Karpas-422 (cell line): ENCODE measurements around the gene PERP. TPM values are rescaled to one million over a fixed set of nuclear protein-coding genes. Genes with fewer than 3 reads are reported as not detected.

ENCODE experiments used
- DNase-seq: peaks from one replicate; pipeline ENCODE4 v3.0.0-alpha.2; 2015
- H2AFZ ChIP-seq: fragments of 200-600 bp; sonication (generic); 2 replicates; pipeline ENCODE4 v1.6.1; 2014; ENCODE audit warnings: antibody characterized with exemption, low read length, mixed read lengths
- H3K27ac ChIP-seq: fragments of 200-600 bp; sonication (generic); 2 replicates; pipeline ENCODE4 v1.5.1; 2014; ENCODE audit warnings: mild to moderate bottlenecking, low read length, moderate library complexity
- H3K27me3 ChIP-seq: fragments of 200-600 bp; sonication (generic); 2 replicates; pipeline ENCODE4 v1.6.1; 2014; ENCODE audit warnings: low read length, mixed read lengths
- H3K36me3 ChIP-seq: fragments of 200-600 bp; sonication (generic); 2 replicates; pipeline ENCODE4 v1.6.1; 2014; ENCODE audit warnings: low read length, mixed read lengths; ENCODE audit not compliant: insufficient read depth
- H3K4me1 ChIP-seq: fragments of 200-600 bp; sonication (generic); 2 replicates; pipeline ENCODE4 v1.6.1; 2014; ENCODE audit warnings: mild to moderate bottlenecking, low read length, mixed read lengths
- H3K4me2 ChIP-seq: fragments of 200-600 bp; sonication (generic); 2 replicates; pipeline ENCODE4 v1.6.1; 2014; ENCODE audit warnings: low read length, low read depth, mild to moderate bottlenecking; ENCODE audit not compliant: poor library complexity, severe bottlenecking
- H3K4me3 ChIP-seq: fragments of 200-600 bp; sonication (generic); 2 replicates; pipeline ENCODE4 v1.5.1; 2014; ENCODE audit warnings: mild to moderate bottlenecking, antibody characterized with exemption, low read length, mixed read lengths
- H3K79me2 ChIP-seq: fragments of 200-600 bp; sonication (generic); 2 replicates; pipeline ENCODE4 v1.6.1; 2014; ENCODE audit warnings: mild to moderate bottlenecking, low read length, mixed read lengths
- H3K9ac ChIP-seq: fragments of 200-600 bp; sonication (generic); 2 replicates; pipeline ENCODE4 v1.6.0; 2014; ENCODE audit warnings: low read length
- H3K9me2 ChIP-seq: fragments of 200-600 bp; sonication (generic), shearing (Covaris generic); replicated peaks from 2 replicates; pipeline ENCODE4 v1.6.0; 2014; ENCODE audit warnings: mild to moderate bottlenecking, low read length, moderate library complexity; ENCODE audit not compliant: insufficient read depth
- H3K9me3 ChIP-seq: fragments of 300-700, 200-600 bp; sonication (generic); 2 replicates; pipeline ENCODE4 v1.6.1; 2014; ENCODE audit warnings: low read length, mixed read lengths
- H4K20me1 ChIP-seq: fragments of 200-600 bp; sonication (generic); 2 replicates; pipeline ENCODE4 v1.6.1; 2014; ENCODE audit warnings: mild to moderate bottlenecking, antibody characterized with exemption, low read length, low read depth; ENCODE audit not compliant: insufficient read depth
- total RNA-seq: library from RNA; depleted of rRNA; stranded (reverse); fragments of >200 nt; shearing (Covaris generic); gene quantifications from 2 replicates; pipeline ENCODE4 v1.2.3, GENCODE V29; 2014; ENCODE audit warnings: low replicate concordance; rRNA removed

PERP gene
- total RNA-seq, 1 experiment from 2014 or later = not detected

DNA sequence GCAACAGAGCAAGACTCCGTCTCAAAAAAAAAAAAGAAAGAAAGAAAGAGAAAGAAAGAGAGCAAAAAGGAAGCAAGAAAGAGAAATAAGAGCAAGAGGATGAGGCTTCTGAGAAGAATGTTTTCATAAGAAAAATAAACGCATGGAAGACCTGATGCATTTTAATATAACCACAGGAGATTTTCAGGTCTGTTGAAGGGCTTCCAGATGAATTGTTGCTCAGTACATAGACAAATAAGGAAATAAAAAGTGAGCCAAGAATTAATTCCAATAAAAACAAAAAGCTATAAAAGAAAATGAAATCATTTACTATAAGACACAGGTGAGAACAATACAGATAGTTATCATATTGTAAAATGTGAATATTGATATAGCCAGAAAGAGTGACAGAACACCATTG, 43.5 kb downstream of the PERP start:
- H3K4me2 ChIP-seq = no peak overlapping the region
- H3K4me1 ChIP-seq = no peaks in the 10 kb centered on the region
- H3K9me2 ChIP-seq = no peaks in the 10 kb centered on the region
- H3K9me3 ChIP-seq = no peaks in the 10 kb centered on the region
- no peaks in the 10 kb centered on the region for H3K36me3 ChIP-seq
- H3K79me2 ChIP-seq = no peaks in the 10 kb centered on the region
- DNase-seq = no peak
- no peaks in the 10 kb centered on the region for H4K20me1 ChIP-seq
- no peak overlapping the region for H2AFZ ChIP-seq
- H3K27me3 ChIP-seq = no peaks in the 10 kb centered on the region
- H3K9ac ChIP-seq = no peak overlapping the region
- no peak overlapping the region for H3K27ac ChIP-seq
- H3K4me3 ChIP-seq = no peak overlapping the region

DNA sequence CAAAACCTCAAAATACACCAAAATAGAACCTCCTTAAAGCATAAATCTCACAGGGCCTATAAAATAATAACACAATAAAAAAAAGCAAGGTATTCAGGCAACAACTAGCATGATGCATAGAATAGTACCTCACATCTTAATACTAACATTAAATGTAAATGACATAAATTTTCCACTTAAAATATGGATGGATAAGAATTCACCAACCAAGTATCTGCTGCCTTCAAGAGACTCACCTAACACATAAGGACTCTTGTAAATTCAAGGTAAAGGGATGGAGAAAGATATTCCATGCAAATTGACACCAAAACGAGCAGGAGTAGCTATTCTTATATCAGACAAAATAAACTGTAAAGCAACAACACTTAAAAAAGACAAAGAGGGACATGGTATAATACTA, 52.2 kb downstream of the PERP start:
- Histone ChIP-seq H3K9me2 (no peaks in the 10 kb centered on the region), H3K9me3 (no peaks in the 10 kb centered on the region), H3K27ac (no peak overlapping the region), H3K9ac (no peak overlapping the region), H4K20me1 (no peaks in the 10 kb centered on the region), H3K36me3 (no peaks in the 10 kb centered on the region), H3K4me2 (no peak overlapping the region), H3K4me3 (no peak overlapping the region), H3K27me3 (no peaks in the 10 kb centered on the region), H2AFZ (no peak overlapping the region), H3K79me2 (no peaks in the 10 kb centered on the region), H3K4me1 (no peaks in the 10 kb centered on the region)
- DNase-seq = no peak

DNA sequence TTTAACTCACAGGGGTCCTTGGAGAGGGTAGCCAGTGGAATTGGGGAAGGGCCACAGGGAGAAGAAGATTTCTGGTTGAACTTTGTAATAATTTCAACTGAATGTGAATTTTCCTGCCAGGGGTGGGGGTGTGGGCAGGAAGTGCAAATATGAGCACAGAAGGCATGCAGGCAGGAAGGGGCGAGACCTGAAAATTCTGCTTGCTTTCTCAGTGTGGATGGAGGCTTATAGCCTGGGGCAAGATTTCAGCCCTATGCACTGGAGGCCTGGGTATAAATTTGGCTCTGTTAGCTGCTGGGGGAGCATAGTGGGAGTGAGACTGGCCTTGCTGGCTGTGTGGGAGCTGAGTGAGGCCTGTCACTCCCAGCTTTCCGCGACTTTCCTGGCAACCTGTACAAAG, 54.4 kb downstream of the PERP start:
- H3K4me3 ChIP-seq = no peak overlapping the region
- no peak overlapping the region for H3K9ac ChIP-seq
- H3K27ac ChIP-seq = no peak overlapping the region
- H2AFZ ChIP-seq = no peak overlapping the region
- no peaks in the 10 kb centered on the region for H3K79me2 ChIP-seq
- H3K9me3 ChIP-seq = no peaks in the 10 kb centered on the region
- DNase-seq = no peak
- H4K20me1 ChIP-seq = no peaks in the 10 kb centered on the region
- H3K4me1 ChIP-seq = no peaks in the 10 kb centered on the region
- no peaks in the 10 kb centered on the region for H3K27me3 ChIP-seq
- H3K9me2 ChIP-seq = no peaks in the 10 kb centered on the region
- H3K36me3 ChIP-seq = no peaks in the 10 kb centered on the region
- no peak overlapping the region for H3K4me2 ChIP-seq

DNA sequence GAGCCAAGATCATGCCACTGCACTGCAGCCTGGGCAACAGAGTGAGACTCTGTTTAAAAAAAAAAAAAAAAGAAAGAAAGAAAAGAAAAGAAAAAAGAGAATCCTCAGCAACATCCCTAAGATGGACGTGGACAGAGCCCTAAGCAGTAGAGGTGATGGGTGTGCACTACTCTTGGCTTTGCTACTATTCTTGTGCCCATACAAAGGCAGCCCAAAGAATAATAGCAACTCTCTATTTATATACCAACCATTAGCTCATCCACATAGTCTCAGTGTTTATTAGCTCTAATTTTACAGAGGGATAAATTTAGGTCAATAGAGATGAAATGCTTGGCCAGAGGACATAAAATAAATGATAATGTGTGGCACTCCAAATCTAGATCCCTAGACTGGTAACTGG, 62.2 kb downstream of the PERP start:
- no peak for DNase-seq
- H3K36me3 ChIP-seq = no peaks in the 10 kb centered on the region
- H3K27ac ChIP-seq = no peak overlapping the region
- H3K27me3 ChIP-seq = no peaks in the 10 kb centered on the region
- no peak overlapping the region for H2AFZ ChIP-seq
- H3K9me3 ChIP-seq = no peaks in the 10 kb centered on the region
- H4K20me1 ChIP-seq = no peaks in the 10 kb centered on the region
- H3K9ac ChIP-seq = no peak overlapping the region
- H3K4me2 ChIP-seq = no peak overlapping the region
- H3K79me2 ChIP-seq = no peaks in the 10 kb centered on the region
- no peak overlapping the region for H3K4me3 ChIP-seq
- H3K4me1 ChIP-seq = no peaks in the 10 kb centered on the region
- H3K9me2 ChIP-seq = no peaks in the 10 kb centered on the region

DNA sequence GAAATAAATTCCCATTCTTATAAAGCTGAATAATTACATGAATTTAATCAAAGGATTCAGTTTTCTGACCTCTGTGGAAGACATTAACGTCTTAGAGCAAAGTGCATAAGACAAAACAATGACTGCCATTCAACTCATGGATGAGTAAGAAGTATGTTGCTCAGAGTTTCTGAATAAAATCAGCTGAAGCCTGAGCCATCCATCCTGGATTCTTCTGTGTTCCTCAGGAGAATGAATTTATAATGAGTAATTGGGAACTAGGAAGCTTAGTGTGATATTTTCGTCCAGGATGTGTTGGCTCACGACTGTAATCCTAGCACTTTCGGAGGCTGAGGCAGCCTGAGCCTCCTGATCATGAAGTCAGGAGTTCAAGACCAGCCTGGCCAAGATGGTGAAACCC, 62.8 kb downstream of the PERP start:
- Histone ChIP-seq H3K9me2 (no peaks in the 10 kb centered on the region), H2AFZ (no peak overlapping the region), H3K9me3 (no peaks in the 10 kb centered on the region), H3K9ac (no peak overlapping the region), H3K79me2 (no peaks in the 10 kb centered on the region), H3K4me3 (no peak overlapping the region), H3K27me3 (no peaks in the 10 kb centered on the region), H3K36me3 (no peaks in the 10 kb centered on the region), H3K4me1 (no peaks in the 10 kb centered on the region), H4K20me1 (no peaks in the 10 kb centered on the region), H3K4me2 (no peak overlapping the region), H3K27ac (no peak overlapping the region)
- no peak for DNase-seq

Other genes starting within 250 kb of the PERP start
- gene TNFAIP3, start 240.2 kb downstream of the PERP start, total RNA-seq = 0.72 and 0.75 TPM in 2 replicates
- gene ARFGEF3, start 54.5 kb upstream of the PERP start, total RNA-seq = 0.04 TPM in 1 of 2 replicates, not detected in the other
- gene PBOV1, start 111.1 kb upstream of the PERP start, total RNA-seq = not detected in 2 replicates